ENCODE results near the gene CHFR.

Gene CHFR

GRCh38 chr12:132825089-132825488 lies 62.3 kb downstream of the CHFR start:
- intact Hi-C loops (cut with DNase I; ENCODE audit: low total_unique reads) = loop anchor here (10.0 kb wide), 2 partner anchors 50 to 140 kb away; partner anchors contain the start of genes POLE and PXMP2
- H3K4me1 ChIP-seq = peaks cover 0 to 26% (median 22%) of the 10 kb centered on the region in 4 donors
- H3K4me3 ChIP-seq = no peak overlapping the region
- H3K27me3 ChIP-seq = no peaks in the 10 kb centered on the region
- H3K27ac ChIP-seq = no peak overlapping the region
- DNase-seq = no peak
- no peaks in the 10 kb centered on the region for H3K9me3 ChIP-seq
- peaks cover 26 to 66% (median 32%) of the 10 kb centered on the region in 3 donors for H3K36me3 ChIP-seq
- TF ChIP-seq CTCF (IDR thresholded peaks at IDR 0.05) = no peak

DNA sequence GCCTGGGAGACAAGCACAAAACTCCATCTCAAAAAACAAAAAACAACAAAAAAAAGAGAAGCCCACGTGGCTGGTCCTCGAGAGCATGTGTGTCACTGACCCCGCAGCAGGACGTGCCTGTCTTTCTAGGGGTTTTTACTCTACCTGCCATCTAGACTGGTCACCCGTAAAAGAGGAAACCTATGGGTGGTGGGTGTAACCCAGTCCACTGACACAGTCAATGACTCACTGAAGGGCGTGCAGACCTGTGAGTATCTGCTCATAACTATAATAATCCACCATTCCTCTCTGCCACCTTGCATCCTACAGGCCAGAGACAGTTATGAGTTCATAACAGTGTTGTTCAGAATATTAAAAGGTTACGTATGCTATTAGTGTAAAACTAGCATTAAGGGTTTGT lies 63.4 kb downstream of the CHFR start:
- H3K4me1 ChIP-seq = peaks cover 0 to 26% (median 22%) of the 10 kb centered on the region in 4 donors
- no peaks in the 10 kb centered on the region for H3K27me3 ChIP-seq
- no peak for DNase-seq
- peaks cover 36 to 76% (median 41%) of the 10 kb centered on the region in 3 donors for H3K36me3 ChIP-seq
- intact Hi-C loops (cut with DNase I; ENCODE audit: low total_unique reads) = loop anchor here (10.0 kb wide), 2 partner anchors 49 to 139 kb away; partner anchors contain the start of genes POLE and PXMP2
- no peak overlapping the region for H3K4me3 ChIP-seq
- H3K27ac ChIP-seq = no peak overlapping the region
- no peak for TF ChIP-seq CTCF (IDR thresholded peaks at IDR 0.05)
- no peaks in the 10 kb centered on the region for H3K9me3 ChIP-seq

GRCh38 chr12:132818562-132818961 lies 68.8 kb downstream of the CHFR start:
- intact Hi-C loops (cut with DNase I; ENCODE audit: low total_unique reads) = no loop called here
- Histone ChIP-seq H3K9me3 (no peaks in the 10 kb centered on the region), H3K27me3 (no peaks in the 10 kb centered on the region), H3K4me1 (no peaks in the 10 kb centered on the region), H3K36me3 (peaks cover 72 to 92% (median 73%) of the 10 kb centered on the region in 3 donors), H3K4me3 (no peak overlapping the region), H3K27ac (no peak overlapping the region)
- no peak for TF ChIP-seq CTCF (IDR thresholded peaks at IDR 0.05)
- no peak for DNase-seq

- intact Hi-C loops (cut with DNase I; ENCODE audit: low total_unique reads) = no loop called here
- Histone ChIP-seq H3K27me3 (no peaks in the 10 kb centered on the region), H3K4me3 (no peak overlapping the region), H3K36me3 (peaks cover 69 to 90% (median 75%) of the 10 kb centered on the region in 3 donors), H3K4me1 (no peaks in the 10 kb centered on the region), H3K27ac (no peak overlapping the region), H3K9me3 (no peaks in the 10 kb centered on the region)
- no peak for DNase-seq
- no peak for TF ChIP-seq CTCF (IDR thresholded peaks at IDR 0.05)
Measured at GRCh38 chr12:132814232-132814631, 73.2 kb downstream of the CHFR start.

DNA sequence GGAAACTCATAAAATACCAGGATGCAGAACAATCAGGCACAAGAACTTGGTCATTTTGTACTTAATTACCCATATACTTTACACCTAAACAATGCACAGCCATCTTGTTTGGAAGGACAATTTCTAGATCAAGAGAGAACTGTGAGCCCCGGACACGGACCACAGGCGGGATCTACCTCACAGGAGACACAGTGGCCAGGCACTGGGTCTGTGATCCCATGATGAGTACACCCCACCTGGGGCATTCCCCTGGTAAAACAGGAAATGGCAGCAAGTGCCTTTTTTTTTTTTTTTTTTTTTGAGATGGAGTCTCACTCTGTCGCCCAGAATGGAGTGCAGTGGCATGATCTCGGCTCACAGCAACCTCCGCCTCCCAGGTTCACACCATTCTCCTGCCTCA lies 74.0 kb downstream of the CHFR start:
- H3K27ac ChIP-seq = no peak overlapping the region
- no peak for TF ChIP-seq CTCF (IDR thresholded peaks at IDR 0.05)
- no peaks in the 10 kb centered on the region for H3K27me3 ChIP-seq
- DNase-seq = no peak
- peaks cover 62 to 90% (median 72%) of the 10 kb centered on the region in 3 donors for H3K36me3 ChIP-seq
- H3K4me1 ChIP-seq = no peaks in the 10 kb centered on the region
- no peak overlapping the region for H3K4me3 ChIP-seq
- intact Hi-C loops (cut with DNase I; ENCODE audit: low total_unique reads) = no loop called here
- H3K9me3 ChIP-seq = no peaks in the 10 kb centered on the region

Measured in tibial artery (tissue), 4 donors.